ENCODE results near the gene MIOS. TPM values are rescaled to one million over a fixed set of nuclear protein-coding genes. Genes with fewer than 3 reads are reported as not detected.

The MIOS gene
- total RNA-seq, 1 experiment from 2014 or later: 41.3 TPM

- TF ChIP-seq ATF3 (CRISPR knock-in tag; conservative IDR thresholded peaks at IDR 0.05) (no peak), SP1 (CRISPR knock-in tag; conservative IDR thresholded peaks at IDR 0.05) (no peak)
These were observed 11.8 kb upstream of the MIOS start (continued) for GRCh38 chr7:7554649-7555575.

- TF ChIP-seq SMAD3 (CRISPR knock-in tag; IDR thresholded peaks at IDR 0.05; ENCODE audit: borderline replicate concordance): no peak
- TF ChIP-seq ZNF532 (CRISPR knock-in tag; IDR thresholded peaks at IDR 0.05; ENCODE audit: borderline replicate concordance): no peak
- no peak for TF ChIP-seq FOXK1 (CRISPR knock-in tag; IDR thresholded peaks at IDR 0.05)
- TF ChIP-seq PRRX2 (CRISPR knock-in tag; IDR thresholded peaks at IDR 0.05): no peak
- no peak for TF ChIP-seq CTCF (IDR thresholded peaks at IDR 0.05)
- TF ChIP-seq KAT7 (CRISPR knock-in tag; IDR thresholded peaks at IDR 0.05; ENCODE audit: borderline replicate concordance): no peak
- no peak for TF ChIP-seq ZBTB43 (CRISPR knock-in tag; IDR thresholded peaks at IDR 0.05)
- TF ChIP-seq AR (CRISPR knock-in tag; IDR thresholded peaks at IDR 0.05): no peak
- no peak for TF ChIP-seq ETV6 (CRISPR knock-in tag; IDR thresholded peaks at IDR 0.05)
- no peak overlapping the region for H3K27ac Mint-ChIP-seq
- POLR2A ChIA-PET: no interaction called here
These were observed 9.8 kb upstream of the MIOS start for GRCh38 chr7:7556852-7557251.

GRCh38 chr7:7557252-7557651 is 9.4 kb upstream of the MIOS start:
- no peak overlapping the region for H3K27ac Mint-ChIP-seq
- no peaks in the 10 kb centered on the region for H3K27me3 Mint-ChIP-seq (ENCODE audit: low read depth)
- CTCF ChIA-PET: no interaction called here
- ATAC-seq: no peak
- DNase-seq (ENCODE audit: low spot score): no peak
- H3K4me3 Mint-ChIP-seq: no peak overlapping the region
- H3K4me1 Mint-ChIP-seq: no peaks in the 10 kb centered on the region
- POLR2A ChIA-PET: no interaction called here
- peaks cover 20% of the 10 kb centered on the region for H3K36me3 Mint-ChIP-seq
- H3K9me3 Mint-ChIP-seq: peaks cover 35% of the 10 kb centered on the region
- TF ChIP-seq FOXJ3 (CRISPR knock-in tag; IDR thresholded peaks at IDR 0.05; ENCODE audit: borderline replicate concordance) (no peak), STAT6 (CRISPR knock-in tag; conservative IDR thresholded peaks at IDR 0.05; ENCODE audit: low read depth) (no peak), ATF2 (CRISPR knock-in tag; IDR thresholded peaks at IDR 0.05; ENCODE audit: borderline replicate concordance, low read depth) (no peak), ZNF138 (CRISPR knock-in tag; conservative IDR thresholded peaks at IDR 0.05) (no peak), ATF1 (CRISPR knock-in tag; IDR thresholded peaks at IDR 0.05) (no peak)

More at GRCh38 chr7:7556852-7557251, 9.8 kb upstream of the MIOS start:
- Mint-ChIP-seq H3K27me3 (ENCODE audit: low read depth) (no peaks in the 10 kb centered on the region), H3K4me1 (no peaks in the 10 kb centered on the region), H3K4me3 (no peak overlapping the region), H3K9me3 (peaks cover 35% of the 10 kb centered on the region), H3K36me3 (peaks cover 20% of the 10 kb centered on the region)
- no peak for DNase-seq (ENCODE audit: low spot score)
- CTCF ChIA-PET: no interaction called here
- ATAC-seq: no peak

All from WTC11 (cell line).